HL-60 (cell line): ENCODE measurements around the gene DIAPH2.

Experiments
- CTCF ChIP-seq: IDR thresholded peaks from one replicate; pipeline ENCODE4 v1.5.1; 2011; ENCODE audit warnings: low read length, control low read depth, inconsistent platforms; ENCODE audit not compliant: insufficient read depth
- POLR2AphosphoS5 ChIP-seq: IDR thresholded peaks from 2 replicates; pipeline ENCODE4 v1.6.1; 2012; ENCODE audit warnings: low read depth
- REST ChIP-seq: IDR thresholded peaks from 2 replicates; pipeline ENCODE4 v1.6.1; 2012; ENCODE audit warnings: low read depth; ENCODE audit not compliant: insufficient replicate concordance
- SPI1 ChIP-seq: IDR thresholded peaks from 2 replicates; pipeline ENCODE4 v1.6.1; 2012; ENCODE audit warnings: low read depth, mild to moderate bottlenecking, borderline replicate concordance

DNA sequence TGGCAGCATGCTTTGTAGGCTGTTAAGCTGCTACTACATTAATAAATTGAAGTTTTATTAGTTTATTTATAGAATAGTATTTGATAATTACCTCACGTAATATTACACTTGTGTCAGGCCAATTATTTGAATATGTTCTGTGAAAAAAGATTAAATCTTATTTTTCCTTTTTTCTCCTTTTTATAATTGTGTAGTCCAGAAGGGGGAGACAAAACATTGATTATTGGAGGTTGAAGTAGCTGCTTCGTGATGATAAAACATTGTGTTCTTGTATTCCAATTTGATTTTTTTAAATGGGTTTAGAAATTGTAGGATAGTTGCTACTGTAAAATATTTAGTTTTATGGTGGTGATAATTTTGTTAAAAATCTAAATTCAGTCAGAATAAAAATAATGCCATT is 85.7 kb downstream of the DIAPH2 start:
- TF ChIP-seq CTCF (no peak), POLR2AphosphoS5 (no peak), REST (no peak), SPI1 (no peak)
